ENCODE measurements around the gene PSG1. TPM values are rescaled to one million over a fixed set of nuclear protein-coding genes. Genes with fewer than 3 reads are reported as not detected.
"Not testable (repeated sequence)": the region's sequence is repeated elsewhere in the genome, so short reads cannot be mapped to it uniquely, and the experiment has no call there.

Gene PSG1
- total RNA-seq (2014; rRNA removed; shearing (Covaris generic)) = 0.13 and 0.54 TPM in 2 replicates
- polyA plus RNA-seq (2016; fragmentation: Nextera tagmentation; extraction: Ambion mirVana) = 2.5 and 3.0 TPM in 2 replicates

DNA sequence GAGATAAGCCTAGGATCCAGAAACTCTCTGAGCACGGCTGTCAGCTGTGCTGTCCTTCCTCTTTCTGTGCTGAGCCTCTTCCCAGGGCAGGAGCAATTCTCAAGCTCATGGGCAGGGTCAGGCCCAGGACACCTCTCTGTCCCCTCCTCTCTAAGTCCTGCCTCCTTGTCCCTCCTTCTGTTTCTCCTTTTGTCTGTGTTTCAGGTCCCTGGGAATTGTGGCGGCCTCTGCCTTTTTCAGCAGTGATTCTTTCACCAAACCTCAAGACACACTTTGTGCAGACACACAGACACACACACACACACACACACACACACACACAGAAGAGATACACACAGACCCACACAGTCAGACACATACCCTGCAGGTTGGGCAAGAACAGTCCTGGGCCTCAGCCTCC, at the start of gene PSG1:
PSG1 (minus strand) TSS at position 101 of the 400 bp plus-strand sequence. CDS start 132 bp downstream, outside the sequence.
- 92 to 96% methylated on average over 2 of the region's 2 CpGs for WGBS, 2 experiments (ENCODE audit: low coverage in 1 of 2, low lambda C conversion rate in 2 of 2, missing lambda C conversion rate in 2 of 2)
- Histone ChIP-seq H3K4me3 (no peak within 1 kb of the TSS), H3K27ac (no peak within 1 kb of the TSS), H3K9me3 (ENCODE audit: low read depth) (no peaks in the 10 kb centered on the region), H3F3A (ENCODE audit: insufficient read depth) (peaks cover 31% of the 10 kb centered on the region), H3K27me3 (replicated peaks; ENCODE audit: insufficient read depth) (no peaks in the 10 kb centered on the region), H4K20me1 (ENCODE audit: insufficient read depth) (no peaks in the 10 kb centered on the region), H3K4me1 (ENCODE audit: insufficient read depth) (peaks cover 30% of the 10 kb centered on the region), H2AFZ (no peak within 1 kb of the TSS), H3K79me2 (ENCODE audit: insufficient read depth) (no peaks in the 10 kb centered on the region), H3K4me2 (ENCODE audit: unreplicated experiment) (no peak within 1 kb of the TSS), H3K36me3 (ENCODE audit: low read depth) (no peaks in the 10 kb centered on the region), H3K9ac (no peak within 1 kb of the TSS), H3K9me2 (ENCODE audit: insufficient read depth) (no peaks in the 10 kb centered on the region)
- DNase-seq = no peak
- no peak for TF ChIP-seq EZH2phosphoT487 (IDR thresholded peaks at IDR 0.05; ENCODE audit: insufficient read depth, low read depth)
- no peak for TF ChIP-seq EZH2 (IDR thresholded peaks at IDR 0.05; ENCODE audit: insufficient read depth, poor library complexity, severe bottlenecking)
- in situ Hi-C loops (cut with MboI) = no loop called here

GRCh38 chr19:42928896-42929295, 49.4 kb upstream of the PSG1 start:
- H3K9me2 ChIP-seq (ENCODE audit: insufficient read depth) = no peaks in the 10 kb centered on the region
- no peaks in the 10 kb centered on the region for H3K27me3 ChIP-seq (replicated peaks; ENCODE audit: insufficient read depth)
- no peak for TF ChIP-seq EZH2phosphoT487 (IDR thresholded peaks at IDR 0.05; ENCODE audit: insufficient read depth, low read depth)
- no peak for TF ChIP-seq EZH2 (IDR thresholded peaks at IDR 0.05; ENCODE audit: insufficient read depth, poor library complexity, severe bottlenecking)
- H3F3A ChIP-seq (ENCODE audit: insufficient read depth) = peaks cover 27% of the 10 kb centered on the region
- H3K9ac ChIP-seq = no peak overlapping the region
- no peak for DNase-seq
- no peaks in the 10 kb centered on the region for H3K9me3 ChIP-seq (ENCODE audit: low read depth)
- H4K20me1 ChIP-seq (ENCODE audit: insufficient read depth) = no peaks in the 10 kb centered on the region
- H3K36me3 ChIP-seq (ENCODE audit: low read depth) = no peaks in the 10 kb centered on the region
- peaks cover 29% of the 10 kb centered on the region for H3K4me1 ChIP-seq (ENCODE audit: insufficient read depth)
- WGBS, 2 experiments (ENCODE audit: low coverage in 1 of 2, low lambda C conversion rate in 2 of 2, missing lambda C conversion rate in 2 of 2) = 95% methylated on average over 3 of the region's 3 CpGs
- H2AFZ ChIP-seq = no peak overlapping the region
- H3K79me2 ChIP-seq (ENCODE audit: insufficient read depth) = no peaks in the 10 kb centered on the region
- H3K4me2 ChIP-seq (ENCODE audit: unreplicated experiment) = no peak overlapping the region
- no peak overlapping the region for H3K27ac ChIP-seq
- no peak overlapping the region for H3K4me3 ChIP-seq
- in situ Hi-C loops (cut with MboI) = loop anchor here (5.0 kb wide), 1 partner anchor 153 kb away; the partner anchor contains the start of gene PSG2

GRCh38 chr19:42926781-42927180, 47.3 kb upstream of the PSG1 start:
- WGBS, 2 experiments (ENCODE audit: low coverage in 1 of 2, low lambda C conversion rate in 2 of 2, missing lambda C conversion rate in 2 of 2) = 76 to 80% methylated on average over 2 of the region's 2 CpGs
- no peak for DNase-seq
- Histone ChIP-seq H3K9me2 (ENCODE audit: insufficient read depth) (no peaks in the 10 kb centered on the region), H4K20me1 (ENCODE audit: insufficient read depth) (no peaks in the 10 kb centered on the region), H3K4me1 (ENCODE audit: insufficient read depth) (peaks cover 16% of the 10 kb centered on the region), H3K9ac (no peak overlapping the region), H3K27me3 (replicated peaks; ENCODE audit: insufficient read depth) (no peaks in the 10 kb centered on the region), H3F3A (ENCODE audit: insufficient read depth) (peaks cover 15% of the 10 kb centered on the region), H3K4me3 (no peak overlapping the region), H3K79me2 (ENCODE audit: insufficient read depth) (no peaks in the 10 kb centered on the region), H3K27ac (no peak overlapping the region), H3K4me2 (ENCODE audit: unreplicated experiment) (no peak overlapping the region), H3K9me3 (ENCODE audit: low read depth) (no peaks in the 10 kb centered on the region), H2AFZ (no peak overlapping the region), H3K36me3 (ENCODE audit: low read depth) (no peaks in the 10 kb centered on the region)
- TF ChIP-seq EZH2 (IDR thresholded peaks at IDR 0.05; ENCODE audit: insufficient read depth, poor library complexity, severe bottlenecking) (no peak), EZH2phosphoT487 (IDR thresholded peaks at IDR 0.05; ENCODE audit: insufficient read depth, low read depth) (no peak)
- in situ Hi-C loops (cut with MboI) = loop anchor here (5.0 kb wide), 1 partner anchor 156 kb away; the partner anchor contains the start of gene PSG2

- H4K20me1 ChIP-seq (ENCODE audit: insufficient read depth); H3K4me3 ChIP-seq; H3K27me3 ChIP-seq (replicated peaks; ENCODE audit: insufficient read depth); H3K27ac ChIP-seq; in situ Hi-C loops (cut with MboI); H3K9me2 ChIP-seq (ENCODE audit: insufficient read depth); H3K9me3 ChIP-seq (ENCODE audit: low read depth); H3K9ac ChIP-seq; H3K79me2 ChIP-seq (ENCODE audit: insufficient read depth); H3K36me3 ChIP-seq (ENCODE audit: low read depth); H3K4me2 ChIP-seq (ENCODE audit: unreplicated experiment); H3F3A ChIP-seq (ENCODE audit: insufficient read depth); H3K4me1 ChIP-seq (ENCODE audit: insufficient read depth): not testable (repeated sequence)
- 12 to 24% methylated on average over 9 of the region's 9 CpGs for WGBS, 2 experiments (ENCODE audit: low coverage in 1 of 2, low lambda C conversion rate in 2 of 2, missing lambda C conversion rate in 2 of 2)
- peak overlapping the region; percentile 30 for H2AFZ ChIP-seq
- DNase-seq = peak; percentile 80
These were observed 43.6 kb upstream of the PSG1 start for GRCh38 chr19:42923106-42923505.

- H3F3A ChIP-seq (ENCODE audit: insufficient read depth); H3K9me2 ChIP-seq (ENCODE audit: insufficient read depth); H2AFZ ChIP-seq; H3K4me2 ChIP-seq (ENCODE audit: unreplicated experiment); H3K27ac ChIP-seq; H3K36me3 ChIP-seq (ENCODE audit: low read depth); H4K20me1 ChIP-seq (ENCODE audit: insufficient read depth); H3K4me3 ChIP-seq; in situ Hi-C loops (cut with MboI); H3K9me3 ChIP-seq (ENCODE audit: low read depth); H3K79me2 ChIP-seq (ENCODE audit: insufficient read depth); DNase-seq; H3K9ac ChIP-seq; H3K27me3 ChIP-seq (replicated peaks; ENCODE audit: insufficient read depth): not testable (repeated sequence)
- H3K4me1 ChIP-seq (ENCODE audit: insufficient read depth) = peaks cover 12% of the 10 kb centered on the region
These were observed 41.5 kb upstream of the PSG1 start for GRCh38 chr19:42920971-42921370.
